ENCODE measurements around the gene WDR91. TPM values are rescaled to one million over a fixed set of nuclear protein-coding genes. Genes with fewer than 3 reads are reported as not detected.

The WDR91 gene
- total RNA-seq, 1 donor from 2014 or later: 5.4 TPM

- intact Hi-C loops (cut with micrococcal nuclease): loop anchor here (10.0 kb wide), 1 partner anchor 185 kb away; the partner anchor contains the start of gene AGBL3
- DNase-seq: no peak
- Histone ChIP-seq H3K9me3 (replicated peaks) (no peaks in the 10 kb centered on the region), H3K27ac (replicated peaks) (peak overlapping the region; percentile 99), H3K4me3 (peak overlapping the region; percentile 90), H3K27me3 (ENCODE audit: low read depth) (no peaks in the 10 kb centered on the region), H3K4me1 (peaks cover 60% of the 10 kb centered on the region), H3K36me3 (peaks cover 31% of the 10 kb centered on the region)
- no peak for TF ChIP-seq CTCF (IDR thresholded peaks at IDR 0.05; ENCODE audit: borderline replicate concordance)
These were observed 41.4 kb downstream of the WDR91 start for GRCh38 chr7:135169964-135170273.

- H3K27ac ChIP-seq (replicated peaks): peak overlapping the region; percentile 99
- intact Hi-C loops (cut with micrococcal nuclease): no loop called here
- no peaks in the 10 kb centered on the region for H3K27me3 ChIP-seq (ENCODE audit: low read depth)
- peak overlapping the region; percentile 90 for H3K4me3 ChIP-seq
- TF ChIP-seq CTCF (IDR thresholded peaks at IDR 0.05; ENCODE audit: borderline replicate concordance): peak; percentile 48
- no peaks in the 10 kb centered on the region for H3K9me3 ChIP-seq (replicated peaks)
- peaks cover 35% of the 10 kb centered on the region for H3K36me3 ChIP-seq
- peaks cover 66% of the 10 kb centered on the region for H3K4me1 ChIP-seq
- no peak for DNase-seq
These were observed 42.0 kb downstream of the WDR91 start for GRCh38 chr7:135169141-135169963.

GRCh38 chr7:135168489-135169140 lies 42.7 kb downstream of the WDR91 start:
- H3K27ac ChIP-seq (replicated peaks): peak overlapping the region; percentile 99
- no peak for DNase-seq
- H3K36me3 ChIP-seq: peaks cover 35% of the 10 kb centered on the region

GRCh38 chr7:135168001-135168400 lies 43.3 kb downstream of the WDR91 start:
- Histone ChIP-seq H3K4me3 (no peak overlapping the region), H3K27me3 (ENCODE audit: low read depth) (no peaks in the 10 kb centered on the region), H3K4me1 (peaks cover 73% of the 10 kb centered on the region), H3K36me3 (peaks cover 35% of the 10 kb centered on the region), H3K27ac (replicated peaks) (peak overlapping the region; percentile 77), H3K9me3 (replicated peaks) (no peaks in the 10 kb centered on the region)
- intact Hi-C loops (cut with micrococcal nuclease): no loop called here
- no peak for TF ChIP-seq CTCF (IDR thresholded peaks at IDR 0.05; ENCODE audit: borderline replicate concordance)
- DNase-seq: no peak

More at GRCh38 chr7:135168489-135169140, 42.7 kb downstream of the WDR91 start:
- no peak for TF ChIP-seq CTCF (IDR thresholded peaks at IDR 0.05; ENCODE audit: borderline replicate concordance)
- Histone ChIP-seq H3K27me3 (ENCODE audit: low read depth) (no peaks in the 10 kb centered on the region), H3K9me3 (replicated peaks) (no peaks in the 10 kb centered on the region), H3K4me1 (peaks cover 73% of the 10 kb centered on the region), H3K4me3 (peak overlapping the region; percentile 90)
- intact Hi-C loops (cut with micrococcal nuclease): no loop called here

- no peaks in the 10 kb centered on the region for H3K27me3 ChIP-seq (ENCODE audit: low read depth)
- H3K36me3 ChIP-seq: peaks cover 35% of the 10 kb centered on the region
- no peaks in the 10 kb centered on the region for H3K9me3 ChIP-seq (replicated peaks)
- TF ChIP-seq CTCF (IDR thresholded peaks at IDR 0.05; ENCODE audit: borderline replicate concordance): no peak
- peaks cover 73% of the 10 kb centered on the region for H3K4me1 ChIP-seq
- intact Hi-C loops (cut with micrococcal nuclease): no loop called here
- H3K27ac ChIP-seq (replicated peaks): peak overlapping the region; percentile 77
- DNase-seq: no peak
- H3K4me3 ChIP-seq: no peak overlapping the region
These were observed 43.9 kb downstream of the WDR91 start for GRCh38 chr7:135167365-135167917.
